NB4 (cell line): ENCODE data around the gene IRF2BP2.

Experiments
- DNase-seq: peaks from one replicate; pipeline ENCODE4 v3.0.0; 2010; ENCODE audit warnings: low read depth
- H3K4me3 ChIP-seq: one replicate; pipeline ENCODE4 v1.5.1; 2011; ENCODE audit warnings: mild to moderate bottlenecking, low read depth, low read length, moderate library complexity
- MAX ChIP-seq: IDR thresholded peaks from 2 replicates; pipeline ENCODE4 v1.6.1; 2011; ENCODE audit warnings: low read depth, low read length
- MYC ChIP-seq: IDR thresholded peaks from 2 replicates; pipeline ENCODE4 v1.6.1; 2011; ENCODE audit warnings: low read depth, low read length
- POLR2A ChIP-seq: IDR thresholded peaks from 2 replicates; pipeline ENCODE4 v1.6.1; 2011; ENCODE audit warnings: mild to moderate bottlenecking; ENCODE audit not compliant: insufficient read length; ENCODE audit errors: extremely low read depth
- TF ChIP-seq, protein P1 (sequence below): IDR thresholded peaks from one replicate; pipeline ENCODE4 v1.5.1; 2012; ENCODE audit warnings: low read depth, low read length

The IRF2BP2 gene

DNA sequence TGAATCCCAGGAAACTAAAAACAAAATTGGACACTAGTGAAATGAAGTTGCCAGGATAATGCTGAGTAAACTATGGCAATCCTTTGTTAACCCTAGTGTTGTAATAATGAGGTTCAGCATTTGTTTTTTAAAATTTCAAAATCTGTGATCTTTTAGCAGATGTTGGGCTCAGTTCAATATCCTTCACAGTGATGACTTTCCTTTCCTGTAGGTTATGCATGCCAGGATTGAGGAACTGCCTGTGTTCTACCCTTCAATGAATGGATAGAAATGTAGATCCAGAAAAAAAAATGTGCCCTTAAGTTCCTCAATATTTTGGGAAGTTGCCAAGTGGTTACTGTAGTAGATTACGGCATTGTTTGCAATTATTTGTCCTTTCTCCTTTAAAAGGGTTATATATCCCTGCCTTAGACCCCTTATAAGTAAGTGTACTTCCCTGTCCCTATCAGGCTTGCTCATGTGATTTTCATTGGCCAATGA is 35.5 kb upstream of the IRF2BP2 start:
- H3K4me3 ChIP-seq, result no peak overlapping the region
- peak; percentile 58 for DNase-seq

DNA sequence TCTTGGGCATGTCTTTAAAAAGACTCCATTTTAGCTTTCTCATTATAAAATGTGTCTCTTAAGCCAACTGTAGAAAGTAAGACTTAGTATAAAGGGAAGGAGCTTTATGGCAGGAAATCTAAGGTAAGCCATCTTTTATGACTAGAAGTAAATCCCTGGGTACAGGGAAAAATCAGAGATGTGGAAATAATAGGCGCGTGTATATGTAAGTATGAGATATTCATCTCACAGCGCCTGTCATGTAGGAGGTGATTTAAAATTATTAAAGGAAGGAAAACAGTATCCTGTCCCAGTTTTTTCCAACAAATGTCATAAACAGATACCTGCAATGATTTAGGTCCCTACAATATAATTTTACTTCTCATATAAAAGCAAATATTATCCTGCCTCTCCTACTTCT is 35.0 kb upstream of the IRF2BP2 start:
- H3K4me3 ChIP-seq, result no peak overlapping the region
- TF ChIP-seq POLR2A (no peak), MAX (no peak), MYC (no peak)
- TF ChIP-seq, protein P1, sequence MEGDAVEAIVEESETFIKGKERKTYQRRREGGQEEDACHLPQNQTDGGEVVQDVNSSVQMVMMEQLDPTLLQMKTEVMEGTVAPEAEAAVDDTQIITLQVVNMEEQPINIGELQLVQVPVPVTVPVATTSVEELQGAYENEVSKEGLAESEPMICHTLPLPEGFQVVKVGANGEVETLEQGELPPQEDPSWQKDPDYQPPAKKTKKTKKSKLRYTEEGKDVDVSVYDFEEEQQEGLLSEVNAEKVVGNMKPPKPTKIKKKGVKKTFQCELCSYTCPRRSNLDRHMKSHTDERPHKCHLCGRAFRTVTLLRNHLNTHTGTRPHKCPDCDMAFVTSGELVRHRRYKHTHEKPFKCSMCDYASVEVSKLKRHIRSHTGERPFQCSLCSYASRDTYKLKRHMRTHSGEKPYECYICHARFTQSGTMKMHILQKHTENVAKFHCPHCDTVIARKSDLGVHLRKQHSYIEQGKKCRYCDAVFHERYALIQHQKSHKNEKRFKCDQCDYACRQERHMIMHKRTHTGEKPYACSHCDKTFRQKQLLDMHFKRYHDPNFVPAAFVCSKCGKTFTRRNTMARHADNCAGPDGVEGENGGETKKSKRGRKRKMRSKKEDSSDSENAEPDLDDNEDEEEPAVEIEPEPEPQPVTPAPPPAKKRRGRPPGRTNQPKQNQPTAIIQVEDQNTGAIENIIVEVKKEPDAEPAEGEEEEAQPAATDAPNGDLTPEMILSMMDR, result no peak
- no peak for DNase-seq

More for the DNA sequence above, 35.5 kb upstream of the IRF2BP2 start:
- no peak for TF ChIP-seq POLR2A
- no peak for TF ChIP-seq MAX
- no peak for TF ChIP-seq MYC
- TF ChIP-seq, protein P1, result no peak

DNA sequence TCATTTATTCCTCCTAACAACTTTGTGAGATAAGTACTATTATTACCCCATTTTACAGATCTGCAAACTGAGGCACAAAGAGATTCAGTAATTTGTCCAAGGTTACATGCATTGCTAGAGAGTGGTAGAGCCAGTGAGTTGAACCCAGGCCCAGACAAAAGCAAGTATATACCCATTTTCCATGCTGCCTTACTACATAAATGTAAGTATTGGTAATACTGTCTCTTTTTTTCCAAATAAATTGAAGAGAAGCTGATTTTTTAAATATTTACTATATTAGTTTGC is 33.8 kb upstream of the IRF2BP2 start:
- no peak overlapping the region for H3K4me3 ChIP-seq
- no peak for DNase-seq
- TF ChIP-seq POLR2A (no peak), MYC (no peak), MAX (no peak)
- TF ChIP-seq, protein P1, result no peak

DNA sequence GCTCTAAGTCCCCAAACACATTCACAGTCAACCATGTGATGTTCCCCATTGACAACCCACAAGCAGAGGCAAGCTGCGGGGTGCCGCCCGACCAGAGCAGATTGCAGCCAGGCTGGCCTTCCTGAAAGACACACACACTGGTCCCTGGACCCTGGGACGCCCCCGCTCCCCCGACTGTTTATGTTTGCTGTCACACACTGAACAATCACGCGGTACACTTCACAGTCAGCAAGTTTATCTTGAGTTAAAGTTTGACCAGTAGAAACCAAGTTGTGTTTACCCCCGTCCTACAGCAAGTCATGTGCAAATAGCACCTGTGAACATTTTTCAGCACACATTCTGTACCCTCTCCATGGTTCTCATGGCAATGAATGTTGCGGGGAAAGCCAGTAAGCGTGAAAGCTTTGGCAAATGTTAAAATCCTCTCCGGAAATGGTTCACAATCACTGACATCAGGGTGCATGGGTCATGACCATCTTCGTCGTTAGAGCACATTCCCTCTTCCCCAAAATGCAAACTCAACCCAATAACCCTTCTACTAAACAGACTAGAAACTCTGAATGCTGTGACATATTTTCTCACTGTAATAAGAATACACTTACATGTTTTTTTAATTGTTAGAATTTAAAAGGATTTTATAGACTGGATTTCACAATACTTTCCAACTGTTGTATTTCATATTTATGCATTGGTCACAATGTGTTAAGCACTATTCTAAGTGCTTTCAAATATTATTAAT is 33.3 kb upstream of the IRF2BP2 start:
- TF ChIP-seq MYC, result no peak
- TF ChIP-seq MAX, result no peak
- TF ChIP-seq, protein P1, result no peak
- TF ChIP-seq POLR2A, result no peak

GRCh38 chr1:234642428-234642827 is 32.5 kb upstream of the IRF2BP2 start:
- DNase-seq, result no peak
- TF ChIP-seq MYC (no peak), MAX (no peak), POLR2A (no peak)
- TF ChIP-seq, protein P1, result no peak
- no peak overlapping the region for H3K4me3 ChIP-seq

More for the DNA sequence above, 33.3 kb upstream of the IRF2BP2 start:
- H3K4me3 ChIP-seq, result no peak overlapping the region
- DNase-seq, result no peak
